Stimulated activated CD4-positive, alpha-beta T cell treated with anti-CD3 and anti-CD28 coated beads, Interleukin-12 subunit alpha, Interleukin-12 subunit beta, amount 100 ng/mL, for 24 hours (primary cell): ENCODE measurements around the gene GJA8.
"Not testable (repeated sequence)": the region's sequence is repeated elsewhere in the genome, so short reads cannot be mapped to it uniquely, and the experiment has no call there.

Experiments
- DNase-seq, 2 experiments: peaks; one replicate each; pipeline ENCODE4 v3.0.0-alpha.2; 2020; ENCODE audit warnings: low read depth in 2 of 2

The GJA8 gene

GRCh38 chr1:147902253-147902845 lies at the start of gene GJA8:
TSS of gene GJA8 (plus strand) at chr1:147902795. CDS start at chr1:147907956, 5,161 bp downstream.
- DNase-seq = no peak

DNA sequence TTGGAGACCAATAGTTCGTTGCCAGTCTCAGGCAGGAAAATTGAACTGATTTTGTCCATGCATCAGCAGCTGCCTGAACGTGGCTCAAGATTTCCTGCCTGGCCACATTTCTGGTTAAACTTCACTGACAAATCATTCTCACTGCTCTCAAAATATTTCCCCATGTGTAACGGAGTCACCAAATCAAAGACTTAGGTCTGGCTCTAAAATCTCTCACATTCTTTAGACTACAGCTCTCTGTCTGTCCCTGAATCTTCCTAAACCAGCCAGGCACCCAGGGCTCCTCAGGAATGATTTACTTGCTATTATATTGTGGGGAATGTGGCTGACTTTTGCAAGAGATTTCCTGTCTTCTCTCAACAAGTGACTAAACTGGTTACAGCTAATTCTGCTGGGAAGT lies 49.2 kb upstream of the GJA8 start:
- no peak for DNase-seq

GRCh38 chr1:147854989-147855388 lies 47.6 kb upstream of the GJA8 start:
- DNase-seq = not testable (repeated sequence)

- DNase-seq = not testable (repeated sequence)
Observed at GRCh38 chr1:147855996-147856395, 46.6 kb upstream of the GJA8 start.

- DNase-seq = not testable (repeated sequence)
Observed at GRCh38 chr1:147867204-147867603, 35.4 kb upstream of the GJA8 start.

- DNase-seq = no peak
Observed at GRCh38 chr1:147878022-147878421, 24.6 kb upstream of the GJA8 start.

GRCh38 chr1:147879911-147880310 lies 22.7 kb upstream of the GJA8 start:
- no peak for DNase-seq

DNA sequence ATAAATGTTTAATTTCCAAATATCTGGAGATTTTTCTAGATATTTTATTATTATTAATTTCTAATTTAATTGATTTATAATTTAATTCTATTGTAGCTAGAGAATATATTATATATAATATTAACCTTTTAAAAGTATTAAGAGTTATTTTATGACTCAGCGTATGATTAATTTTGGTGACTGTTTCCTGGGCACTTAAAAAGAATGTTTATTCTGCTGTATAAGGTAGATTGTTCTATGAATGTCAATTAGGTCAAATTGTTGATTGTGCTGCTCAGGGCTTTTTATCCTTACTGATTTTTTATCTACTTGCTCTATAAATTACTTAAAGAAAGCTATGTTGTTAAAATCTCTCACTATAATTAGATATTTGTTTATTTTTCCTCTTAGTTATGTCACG lies 20.1 kb upstream of the GJA8 start:
- DNase-seq = no peak

- DNase-seq = peak; percentile 21 to 61
Observed at GRCh38 chr1:147890177-147890790, 12.3 kb upstream of the GJA8 start.

DNA sequence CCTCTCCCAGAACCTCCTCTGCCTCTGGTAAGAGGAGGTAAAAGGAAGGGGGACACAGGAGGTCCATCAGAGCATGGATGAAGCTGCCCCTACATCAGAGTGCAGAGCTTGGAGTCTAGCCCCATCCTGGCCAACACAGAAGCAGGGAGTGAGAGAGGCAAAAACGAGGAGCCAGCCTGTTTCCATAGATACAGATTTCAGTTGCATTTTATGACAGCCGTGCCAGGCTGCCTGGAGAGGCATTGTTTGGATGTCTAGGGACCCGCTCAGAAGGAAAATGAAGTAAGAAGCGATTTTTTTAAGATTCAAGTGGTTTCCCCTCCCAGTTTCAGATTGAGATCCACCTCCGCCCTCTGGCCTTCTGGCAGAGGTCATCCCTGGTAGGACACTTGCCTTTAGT lies 11.5 kb upstream of the GJA8 start:
- no peak for DNase-seq

- DNase-seq = no peak
Observed at GRCh38 chr1:147892216-147892615, 10.4 kb upstream of the GJA8 start.

- peak in 1 of 2 experiments; percentile 7 for DNase-seq
Observed at GRCh38 chr1:147892731-147893214, 9.8 kb upstream of the GJA8 start.

GRCh38 chr1:147895123-147895522 lies 7.5 kb upstream of the GJA8 start:
- no peak for DNase-seq

DNA sequence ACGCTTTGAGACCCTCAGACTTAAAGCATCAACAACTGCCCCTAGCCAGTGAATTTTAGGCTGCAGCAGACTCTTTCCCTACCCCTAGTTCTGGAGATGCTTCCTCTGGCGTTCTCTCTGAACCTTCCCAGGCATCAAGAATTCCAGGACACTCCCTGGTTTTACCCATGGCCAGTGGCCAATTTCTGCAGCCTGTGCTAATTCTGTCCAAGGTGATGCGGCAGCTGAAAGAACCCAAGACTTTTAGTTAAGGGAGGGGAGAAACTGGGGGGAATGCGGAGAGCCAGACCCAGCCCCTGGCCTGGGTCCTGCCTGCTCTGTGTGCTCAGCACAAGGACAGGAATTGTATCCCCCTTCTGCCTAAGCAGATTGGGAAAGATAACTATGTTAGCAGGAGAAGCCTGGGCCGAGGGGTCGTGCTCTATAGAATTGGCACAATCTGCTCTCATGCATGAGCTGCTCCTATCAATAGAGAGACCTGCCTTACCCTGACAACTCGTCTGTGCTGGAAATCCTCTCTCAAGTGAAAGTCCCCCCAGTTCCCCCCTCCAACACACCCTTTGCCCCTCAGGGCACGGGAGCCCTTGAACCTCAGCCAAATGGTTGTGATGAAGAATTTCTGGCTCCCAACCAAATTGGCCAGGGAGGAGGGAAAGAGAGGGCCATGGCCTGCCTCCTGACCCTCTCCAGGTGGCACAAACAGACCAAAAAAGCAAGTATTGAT lies 5.4 kb upstream of the GJA8 start:
- no peak for DNase-seq

GRCh38 chr1:147897789-147898188 lies 4.8 kb upstream of the GJA8 start:
- DNase-seq = no peak

GRCh38 chr1:147904726-147905125 lies 2.1 kb downstream of the GJA8 start:
- no peak for DNase-seq

- no peak for DNase-seq
Observed at GRCh38 chr1:147907786-147908509, 5.4 kb downstream of the GJA8 start.

DNA sequence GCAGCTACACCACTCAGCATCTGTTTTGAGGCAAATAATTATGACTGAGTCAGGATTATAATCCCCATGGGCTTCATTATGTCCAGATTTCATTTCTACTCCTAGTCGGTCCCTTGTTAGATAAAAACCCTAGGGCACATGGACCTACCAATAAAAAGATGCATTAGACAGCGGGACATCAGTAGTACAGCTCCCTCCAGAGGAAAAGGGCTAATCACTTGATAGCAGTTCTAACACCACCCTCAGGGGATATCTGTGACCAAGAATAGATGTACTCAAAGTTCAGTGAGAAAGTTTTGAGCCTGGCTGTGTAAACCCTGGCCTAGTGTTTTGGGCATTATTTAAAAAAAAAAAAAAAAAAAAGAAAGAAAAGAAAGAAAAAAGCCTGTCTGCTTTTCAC lies 10.0 kb downstream of the GJA8 start:
- DNase-seq = no peak

DNA sequence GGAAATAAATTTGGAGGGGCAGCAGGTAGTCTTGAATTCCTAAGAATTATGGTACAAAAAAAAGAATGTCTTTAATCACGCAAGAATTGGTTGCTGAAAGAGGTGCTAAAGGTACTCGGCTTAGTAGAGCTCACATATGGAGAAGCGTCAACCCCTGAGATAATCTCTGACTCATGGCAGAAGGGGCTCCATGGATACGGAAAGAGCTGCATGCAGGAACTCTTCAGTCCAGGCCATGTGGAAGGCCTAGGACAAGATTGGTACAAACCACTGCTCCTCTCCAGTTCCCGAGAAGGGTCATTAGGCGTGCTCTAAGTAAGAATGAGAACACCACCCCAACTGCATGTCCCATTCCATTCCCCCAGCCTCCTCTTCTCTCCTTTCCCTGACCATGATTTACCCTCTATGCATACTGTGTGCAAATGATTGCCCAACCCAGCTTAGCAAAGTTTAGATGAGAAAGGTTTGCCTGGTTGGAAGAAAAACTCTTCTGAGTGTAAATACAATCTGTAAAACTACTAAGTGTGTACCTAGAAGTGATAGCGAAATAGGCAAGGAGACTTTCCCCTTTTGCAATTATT lies 10.9 kb downstream of the GJA8 start:
- no peak for DNase-seq

GRCh38 chr1:147919896-147920295 lies 17.3 kb downstream of the GJA8 start:
- DNase-seq = no peak

DNA sequence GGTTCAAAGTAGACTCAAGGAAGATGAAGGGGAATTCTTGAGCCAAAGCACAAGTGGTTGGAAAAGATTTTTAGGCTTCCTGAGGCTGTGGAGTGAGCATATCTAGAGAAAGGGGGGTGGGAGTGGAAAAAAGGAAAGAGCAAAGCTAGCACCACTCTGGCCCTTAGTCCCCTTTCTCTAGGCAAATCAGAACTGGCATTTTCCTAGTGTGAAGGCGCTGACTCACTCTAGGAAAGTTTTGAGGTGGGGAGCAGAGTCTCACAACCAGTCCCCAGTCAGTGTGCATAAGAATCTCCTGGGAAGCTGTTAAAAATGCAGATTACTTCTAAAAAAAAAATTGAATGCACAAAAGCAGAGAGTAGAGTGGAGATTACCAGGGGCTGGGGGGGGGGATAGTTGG lies 22.2 kb downstream of the GJA8 start:
- no peak for DNase-seq

- not testable (repeated sequence) for DNase-seq
Observed at GRCh38 chr1:147927215-147927614, 24.6 kb downstream of the GJA8 start.
